Activated naive CD8-positive, alpha-beta T cell treated with anti-CD3 and anti-CD28 coated beads, Interleukin-2, amount 50 U/mL, for 16 hours (primary cell): ENCODE data around the gene ZNF331.
"Not testable (repeated sequence)": the region's sequence is repeated elsewhere in the genome, so short reads cannot be mapped to it uniquely, and the experiment has no call there.

Experiments used
- DNase-seq: peaks from one replicate; pipeline ENCODE4 v3.0.0-alpha.2; 2020; ENCODE audit warnings: low read depth, low spot score

The ZNF331 gene

DNA sequence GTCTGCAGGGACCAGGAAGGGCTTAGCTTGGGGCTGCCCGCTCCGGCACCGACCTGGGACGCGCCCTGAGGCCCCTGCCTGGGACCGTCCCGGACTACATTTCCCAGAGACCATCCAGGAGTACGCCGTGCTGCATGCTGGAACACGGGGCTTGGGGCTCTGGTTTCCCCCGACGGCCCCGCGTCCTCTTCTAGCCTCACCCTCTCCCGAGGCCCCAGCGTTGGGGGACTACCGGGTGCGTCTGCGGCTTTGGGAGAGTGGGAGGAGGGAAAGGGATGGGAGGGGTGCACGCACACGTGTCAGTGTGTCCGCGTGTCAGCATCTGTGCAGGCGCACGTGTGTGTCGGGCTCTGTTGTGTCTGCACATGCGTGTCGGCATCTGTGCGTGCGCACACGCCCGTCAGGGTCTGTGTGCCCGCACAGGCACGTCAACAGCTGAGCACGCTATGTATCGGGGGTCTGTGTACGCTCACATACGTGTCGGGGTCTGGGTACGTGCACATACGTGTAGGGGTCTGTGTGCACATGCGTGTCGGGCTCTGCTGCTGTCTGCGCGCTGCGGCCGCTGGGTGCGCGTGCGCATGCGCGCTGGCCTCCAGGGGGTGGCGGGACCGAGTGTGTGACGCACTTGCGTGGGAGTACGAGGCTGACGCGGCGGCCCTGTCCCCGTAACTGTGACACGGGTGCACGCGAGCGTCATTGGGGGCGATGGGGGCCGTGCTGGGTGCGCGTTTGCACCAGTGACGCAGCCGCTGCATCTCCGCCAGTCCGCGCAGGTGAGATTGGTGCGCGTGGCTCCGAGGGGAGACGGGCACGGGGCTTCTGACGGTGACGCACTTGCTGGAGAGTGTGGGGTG is at the start of gene ZNF331:
Gene ZNF331, plus strand, starts transcription at position 625 of the 857 bp plus-strand sequence. CDS start 31,232 bp downstream, outside the sequence.
- peak; percentile 69 for DNase-seq

- DNase-seq, result no peak
These were observed 45.8 kb upstream of the ZNF331 start for GRCh38 chr19:53492153-53492552.

- DNase-seq, result not testable (repeated sequence)
These were observed 40.5 kb upstream of the ZNF331 start for GRCh38 chr19:53497311-53498023.

DNA sequence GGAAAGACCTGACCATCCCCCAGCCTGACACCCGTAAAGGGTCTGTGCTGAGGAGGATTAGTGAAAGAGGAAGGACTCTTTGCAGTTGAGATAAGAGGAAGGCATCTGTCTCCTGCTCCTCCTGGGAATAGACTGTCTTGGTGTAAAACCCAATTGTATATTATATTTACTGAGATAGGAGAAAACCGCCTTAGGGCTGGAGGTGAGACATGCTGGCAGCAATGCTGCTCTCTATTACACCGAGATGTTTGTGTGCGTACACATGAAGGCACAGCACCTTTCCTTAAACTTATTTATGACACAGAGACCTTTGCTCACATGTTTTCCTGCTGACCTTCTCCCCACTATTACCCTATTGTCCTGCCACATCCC is 39.9 kb upstream of the ZNF331 start:
- DNase-seq, result not testable (repeated sequence)

DNA sequence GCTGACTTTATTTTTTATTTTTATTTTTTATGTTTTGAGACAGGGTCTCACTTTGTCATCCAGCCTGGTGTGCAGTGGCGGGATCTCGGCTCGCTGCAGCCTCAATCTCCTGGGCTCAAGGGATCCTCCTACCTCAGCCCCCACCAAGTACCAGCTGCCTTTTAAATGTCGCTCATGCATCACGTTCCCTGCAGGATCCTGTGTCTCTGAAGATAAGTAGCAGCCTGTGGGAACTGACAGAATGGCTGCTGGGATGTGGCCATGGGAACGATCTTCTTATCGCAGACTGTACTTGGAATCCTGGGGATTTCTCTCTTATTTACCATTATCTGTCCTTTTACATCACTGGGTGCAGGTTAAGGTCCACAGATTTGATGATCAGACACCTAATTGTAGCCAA is 34.8 kb upstream of the ZNF331 start:
- DNase-seq, result not testable (repeated sequence)

DNA sequence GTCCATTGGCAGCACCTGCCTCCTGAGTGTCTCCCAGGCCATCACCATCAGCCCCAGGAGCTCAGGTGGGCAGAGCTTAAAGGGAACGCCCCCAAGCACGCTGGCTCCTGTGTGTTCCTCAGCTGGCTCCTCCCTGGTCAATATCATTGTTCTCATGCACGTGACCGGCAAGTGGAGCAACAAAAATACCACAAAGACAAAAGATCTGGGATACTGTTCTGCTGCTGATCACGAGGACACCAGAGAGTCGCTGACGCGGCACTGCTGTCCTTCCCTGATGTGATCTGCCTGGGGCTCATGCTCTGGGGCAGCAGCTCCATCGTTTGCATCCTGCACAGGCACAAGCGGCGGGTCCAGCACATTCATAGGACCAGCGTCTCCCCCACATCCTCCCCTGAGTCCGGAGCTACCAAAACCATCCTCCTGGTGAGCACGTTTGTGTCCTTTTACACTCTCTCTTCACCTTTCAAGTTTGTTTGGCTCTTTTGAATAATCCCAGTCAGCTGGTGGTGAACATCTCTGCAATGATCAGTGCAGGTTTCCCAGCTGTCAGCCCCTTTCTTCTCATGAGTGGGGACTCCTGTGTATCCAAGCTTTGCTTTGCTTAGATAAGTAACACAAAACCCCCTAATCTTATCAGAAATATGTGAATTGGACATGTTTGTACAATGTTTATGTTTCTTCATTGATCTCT is 34.1 kb upstream of the ZNF331 start:
- not testable (repeated sequence) for DNase-seq

- not testable (repeated sequence) for DNase-seq
These were observed 33.6 kb upstream of the ZNF331 start for GRCh38 chr19:53504365-53504703.

GRCh38 chr19:53504885-53505284 is 33.1 kb upstream of the ZNF331 start:
- no peak for DNase-seq

DNA sequence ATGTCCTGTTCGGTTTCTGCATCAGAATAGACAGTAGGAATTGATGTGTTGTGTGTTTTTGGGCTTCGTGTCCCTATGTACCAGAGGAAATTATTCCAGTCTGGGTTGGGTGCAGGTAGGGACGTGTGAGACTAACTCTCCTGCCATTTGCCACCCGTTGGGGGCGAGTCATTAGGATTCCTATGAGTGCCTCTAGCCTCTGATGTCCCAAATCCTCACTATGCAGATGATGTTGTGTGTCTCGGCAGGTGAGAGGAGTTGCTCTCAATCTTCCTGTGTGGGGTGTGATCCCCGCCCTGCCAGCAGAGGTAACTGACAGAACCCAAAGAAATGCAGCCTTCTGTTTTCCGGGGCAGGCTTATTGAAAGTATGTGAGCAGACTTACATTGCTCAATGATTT is 31.2 kb upstream of the ZNF331 start:
- no peak for DNase-seq

DNA sequence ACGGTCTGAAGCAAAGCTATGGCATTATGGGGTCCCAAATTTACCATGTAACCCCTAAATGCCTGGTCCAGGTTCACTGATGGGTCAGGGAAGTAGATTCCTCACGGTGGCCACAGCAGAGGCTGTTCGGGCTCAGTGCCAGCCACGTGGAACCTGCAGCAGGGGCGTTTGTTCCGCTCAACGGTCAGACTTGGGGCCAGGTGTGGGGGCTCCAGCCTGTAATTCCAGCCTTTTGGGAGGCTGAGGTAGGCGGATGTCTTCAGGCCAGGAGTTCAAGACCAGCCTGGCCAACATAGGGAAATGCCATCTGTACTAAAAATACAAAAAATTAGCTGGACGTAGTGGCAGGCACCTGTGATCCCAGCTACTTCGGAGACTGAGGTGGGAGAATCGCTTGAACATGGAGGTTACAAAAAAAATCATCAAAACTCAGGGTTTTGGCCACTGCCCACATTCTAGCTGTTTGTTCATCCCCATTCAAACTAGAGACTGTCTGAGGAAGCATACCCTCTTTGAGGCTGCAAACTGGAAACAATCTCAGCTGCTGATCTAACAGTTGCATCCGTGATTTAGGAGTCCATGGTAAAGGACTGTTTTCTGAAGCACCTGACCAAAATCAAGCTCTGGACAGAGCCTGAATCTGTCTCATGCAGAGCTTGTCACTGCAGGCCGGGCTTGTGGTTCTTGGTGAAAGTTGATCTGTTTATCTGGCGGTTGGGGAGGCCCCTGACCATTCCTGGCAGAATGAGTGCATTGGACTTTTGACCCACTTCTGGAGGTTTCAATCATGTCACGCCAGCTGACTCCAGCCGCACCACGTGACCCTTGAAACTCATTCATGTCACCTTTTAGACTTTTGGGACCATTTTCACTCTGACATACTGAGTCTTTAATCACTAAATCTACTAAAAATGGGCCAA is 30.2 kb upstream of the ZNF331 start:
- DNase-seq, result no peak

GRCh38 chr19:53509443-53509842 is 28.5 kb upstream of the ZNF331 start:
- DNase-seq, result no peak

GRCh38 chr19:53509845-53510244 is 28.1 kb upstream of the ZNF331 start:
- DNase-seq, result no peak

- no peak for DNase-seq
These were observed 26.6 kb upstream of the ZNF331 start for GRCh38 chr19:53511357-53511756.

GRCh38 chr19:53511933-53512374 is 26.0 kb upstream of the ZNF331 start:
- no peak for DNase-seq

GRCh38 chr19:53515047-53515446 is 22.9 kb upstream of the ZNF331 start:
- DNase-seq, result not testable (repeated sequence)

DNA sequence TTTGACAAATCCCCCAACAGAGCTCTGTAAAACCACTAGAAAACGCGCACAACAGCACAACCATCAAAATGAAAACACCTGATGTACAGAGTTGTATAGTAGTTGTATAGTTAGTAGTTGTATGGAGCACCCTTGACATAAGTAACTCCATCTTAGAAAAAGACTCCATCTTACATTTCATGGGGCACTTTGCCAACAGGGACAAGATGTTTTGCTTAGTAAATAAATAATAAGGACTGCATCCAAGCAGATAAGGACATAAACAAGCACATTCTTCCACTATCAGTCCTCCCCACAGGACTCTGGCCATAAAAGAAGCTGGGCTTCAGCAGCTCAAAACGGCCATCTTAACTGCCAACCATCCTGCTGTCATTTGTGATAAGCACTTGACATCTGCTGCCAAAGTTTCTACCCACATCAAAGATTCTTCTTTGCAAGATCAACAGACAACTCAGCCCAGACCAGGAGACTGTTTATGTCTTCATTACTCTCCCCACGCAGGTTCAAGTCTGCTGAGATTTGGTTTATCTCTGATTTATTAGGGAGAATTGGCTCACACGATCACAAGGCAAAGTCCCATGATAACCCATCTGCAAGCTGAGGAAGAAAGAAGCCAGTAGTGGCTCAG is 20.7 kb upstream of the ZNF331 start:
- no peak for DNase-seq

DNA sequence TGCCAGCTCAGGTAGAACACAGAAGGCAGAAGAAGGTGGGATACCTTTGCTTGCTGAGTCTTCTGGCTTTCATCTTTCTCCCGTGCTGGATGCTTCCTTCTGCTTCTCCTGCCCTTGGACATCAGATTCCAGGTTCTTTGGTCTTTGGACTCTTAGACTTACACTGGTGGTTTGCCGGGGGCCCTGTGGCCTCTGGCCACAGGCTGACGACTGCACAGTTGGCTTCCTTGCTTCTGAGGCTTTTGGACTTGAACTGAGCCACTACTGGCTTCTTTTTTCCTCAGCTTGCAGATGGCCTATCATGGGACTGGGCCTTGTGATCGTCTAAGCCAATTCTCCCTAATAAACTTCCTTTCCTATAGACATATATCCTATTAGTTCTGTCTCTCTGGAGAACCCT is 19.8 kb upstream of the ZNF331 start:
- no peak for DNase-seq

GRCh38 chr19:53518716-53519115 is 19.2 kb upstream of the ZNF331 start:
- no peak for DNase-seq

DNA sequence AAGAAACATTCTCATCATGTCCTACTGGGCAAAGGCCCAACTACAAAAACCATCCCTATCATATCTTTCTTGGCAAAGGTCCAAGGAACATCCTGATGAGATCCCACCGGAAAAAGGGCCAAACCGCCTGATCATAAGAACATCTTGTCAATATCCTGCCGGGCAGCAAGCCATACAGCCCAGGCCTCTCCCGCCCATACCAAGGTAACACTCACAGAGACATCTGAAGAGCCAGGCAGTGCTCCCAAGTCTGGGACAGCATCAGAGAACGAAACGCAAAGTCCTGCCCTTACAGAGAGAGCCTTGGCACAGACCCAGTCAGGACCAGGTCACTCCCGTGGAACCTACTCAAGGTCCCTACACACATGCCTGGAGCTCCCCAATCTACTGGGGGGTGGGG is 18.5 kb upstream of the ZNF331 start:
- no peak for DNase-seq

- DNase-seq, result no peak
These were observed 17.8 kb upstream of the ZNF331 start for GRCh38 chr19:53520163-53520546.
